22Rv1 (cell line): ENCODE results near the gene SGSH.

ENCODE experiments used
- H3K27ac ChIP-seq: fragments of 450-650 bp; 2 replicates; pipeline ENCODE4 v1.5.1; 2017
- ZFX ChIP-seq: fragments of 450-650 bp; IDR thresholded peaks from 2 replicates; pipeline ENCODE4 v1.6.1; 2017; ENCODE audit warnings: antibody characterized with exemption, borderline replicate concordance
- TF ChIP-seq, protein P1 (sequence below): fragments of 450-650 bp; IDR thresholded peaks from 2 replicates; pipeline ENCODE4 v1.5.1; 2017; ENCODE audit warnings: mild to moderate bottlenecking

Gene SGSH

DNA sequence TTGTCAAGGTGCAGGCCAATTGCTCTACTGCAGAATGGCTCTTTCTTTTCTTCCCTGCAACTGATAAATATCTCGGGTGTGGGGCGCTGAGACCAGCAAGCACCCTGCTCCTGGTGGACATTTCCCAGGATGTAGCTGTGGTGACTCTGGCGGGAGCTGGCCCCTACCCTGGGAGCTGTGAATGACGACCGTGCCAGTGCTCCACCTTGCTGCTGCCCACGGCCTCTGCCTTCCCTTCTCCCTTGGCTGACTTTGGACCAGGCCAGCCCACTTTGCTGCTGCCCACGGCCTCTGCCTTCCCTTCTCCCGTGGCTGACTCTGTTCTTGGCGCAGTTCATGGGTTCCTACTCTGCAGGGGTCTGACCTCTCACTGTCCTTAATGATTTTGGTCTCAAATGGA is 34.2 kb downstream of the SGSH start:
- H3K27ac ChIP-seq: no peak overlapping the region
- no peak for TF ChIP-seq ZFX
- TF ChIP-seq, protein P1, sequence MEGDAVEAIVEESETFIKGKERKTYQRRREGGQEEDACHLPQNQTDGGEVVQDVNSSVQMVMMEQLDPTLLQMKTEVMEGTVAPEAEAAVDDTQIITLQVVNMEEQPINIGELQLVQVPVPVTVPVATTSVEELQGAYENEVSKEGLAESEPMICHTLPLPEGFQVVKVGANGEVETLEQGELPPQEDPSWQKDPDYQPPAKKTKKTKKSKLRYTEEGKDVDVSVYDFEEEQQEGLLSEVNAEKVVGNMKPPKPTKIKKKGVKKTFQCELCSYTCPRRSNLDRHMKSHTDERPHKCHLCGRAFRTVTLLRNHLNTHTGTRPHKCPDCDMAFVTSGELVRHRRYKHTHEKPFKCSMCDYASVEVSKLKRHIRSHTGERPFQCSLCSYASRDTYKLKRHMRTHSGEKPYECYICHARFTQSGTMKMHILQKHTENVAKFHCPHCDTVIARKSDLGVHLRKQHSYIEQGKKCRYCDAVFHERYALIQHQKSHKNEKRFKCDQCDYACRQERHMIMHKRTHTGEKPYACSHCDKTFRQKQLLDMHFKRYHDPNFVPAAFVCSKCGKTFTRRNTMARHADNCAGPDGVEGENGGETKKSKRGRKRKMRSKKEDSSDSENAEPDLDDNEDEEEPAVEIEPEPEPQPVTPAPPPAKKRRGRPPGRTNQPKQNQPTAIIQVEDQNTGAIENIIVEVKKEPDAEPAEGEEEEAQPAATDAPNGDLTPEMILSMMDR: no peak

DNA sequence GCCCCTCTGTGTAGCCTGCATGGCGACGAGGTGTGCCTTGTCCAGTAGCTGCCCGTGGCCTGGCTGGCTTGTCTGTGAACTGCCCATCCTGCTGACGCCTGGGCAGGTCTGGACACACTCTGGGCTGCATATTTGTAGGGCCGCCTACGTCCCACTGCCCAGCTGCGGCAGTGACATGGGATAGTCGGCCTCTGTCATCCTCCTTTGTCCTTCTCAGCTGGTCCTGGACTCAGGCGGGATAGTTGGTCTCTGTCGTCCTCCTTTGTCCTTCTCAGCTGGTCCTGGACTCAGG is 35.8 kb downstream of the SGSH start:
- no peak for TF ChIP-seq ZFX
- TF ChIP-seq, protein P1: no peak
- no peak overlapping the region for H3K27ac ChIP-seq

DNA sequence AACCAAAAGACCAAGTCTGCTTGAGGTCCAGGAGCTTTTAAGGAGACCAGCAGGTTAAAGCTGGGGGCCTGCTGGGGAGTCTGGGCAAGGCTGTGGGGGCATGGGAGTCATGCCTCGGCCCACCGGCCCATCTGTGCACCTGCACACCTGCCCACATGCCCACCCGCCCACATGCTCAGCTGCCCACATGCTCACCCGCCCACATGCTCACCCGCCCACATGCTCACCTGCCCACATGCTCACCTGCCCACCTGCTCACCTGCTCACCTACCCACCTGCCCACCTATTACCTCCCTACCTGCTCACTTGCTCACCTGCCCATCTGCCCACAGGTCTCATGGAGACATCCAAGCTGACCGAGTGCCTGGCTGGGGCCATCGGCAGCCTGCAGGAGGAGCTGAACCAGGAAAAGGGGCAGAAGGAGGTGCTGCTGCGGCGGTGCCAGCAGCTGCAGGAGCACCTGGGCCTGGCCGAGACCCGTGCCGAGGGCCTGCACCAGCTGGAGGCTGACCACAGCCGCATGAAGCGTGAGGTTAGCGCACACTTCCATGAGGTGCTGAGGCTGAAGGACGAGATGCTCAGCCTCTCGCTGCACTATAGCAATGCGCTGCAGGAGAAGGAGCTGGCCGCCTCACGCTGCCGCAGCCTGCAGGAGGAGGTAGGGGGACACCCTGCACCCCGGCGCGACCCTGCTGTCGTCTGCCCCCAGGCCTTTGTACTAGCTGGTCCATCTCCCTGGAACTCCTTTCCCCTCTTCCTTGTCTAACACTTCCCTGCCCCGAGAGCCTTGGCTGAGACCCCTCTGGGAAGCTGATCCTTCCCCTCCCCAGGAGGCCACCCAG is 36.3 kb downstream of the SGSH start:
- no peak for TF ChIP-seq ZFX
- TF ChIP-seq, protein P1: no peak
- H3K27ac ChIP-seq: no peak overlapping the region

DNA sequence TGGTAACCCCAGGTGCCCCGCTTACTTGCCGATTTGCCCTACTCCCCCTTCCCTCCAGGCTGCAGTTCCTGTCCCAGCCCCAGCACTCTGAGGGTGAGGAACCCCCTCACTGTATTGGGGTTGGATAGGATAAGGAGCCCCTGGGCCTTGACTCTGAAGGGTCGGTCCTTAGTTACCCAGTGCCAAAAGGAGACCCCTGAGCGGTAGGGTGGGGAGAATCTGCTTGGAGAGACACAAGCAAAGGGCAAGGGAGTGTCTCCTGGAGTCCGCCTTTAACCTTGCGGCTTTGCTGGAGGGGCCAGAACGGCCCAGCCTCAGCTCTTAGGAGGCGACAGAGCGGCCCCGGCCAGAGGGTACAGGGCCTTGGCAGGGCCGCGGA is 37.3 kb downstream of the SGSH start:
- no peak overlapping the region for H3K27ac ChIP-seq

DNA sequence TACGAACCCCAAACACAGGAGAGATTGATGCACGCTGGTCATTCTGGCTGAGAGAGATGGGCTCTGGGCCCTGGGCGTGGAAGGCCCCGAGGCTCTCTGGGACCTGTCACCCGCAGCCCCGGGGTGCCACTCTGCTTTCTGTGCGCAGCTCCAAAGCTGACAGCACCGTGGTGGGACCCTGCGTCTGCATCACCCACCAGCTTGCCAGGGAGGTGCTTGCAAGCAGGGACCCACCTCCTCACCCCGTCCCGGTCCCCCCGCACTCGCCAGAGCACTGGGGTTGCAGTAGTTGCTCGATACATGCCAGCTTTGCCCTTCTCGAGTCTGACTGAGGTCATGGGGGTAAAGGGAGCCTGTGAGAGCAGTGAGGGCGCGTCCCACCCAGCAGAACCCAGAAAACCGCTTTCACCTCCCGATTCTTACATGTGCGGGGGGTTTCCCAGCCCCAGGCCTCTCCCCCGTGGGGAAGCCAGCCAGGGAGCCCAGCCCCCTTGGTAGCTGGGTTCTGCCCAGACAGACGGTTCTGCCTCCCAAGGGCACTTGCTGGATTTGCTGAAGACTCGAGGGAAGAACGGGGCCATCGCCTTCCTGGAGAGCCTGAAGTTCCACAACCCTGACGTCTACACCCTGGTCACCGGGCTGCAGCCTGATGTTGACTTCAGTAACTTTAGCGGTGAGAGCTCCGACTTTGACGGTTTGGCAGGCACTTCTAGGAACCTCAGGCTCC is 37.9 kb downstream of the SGSH start:
- TF ChIP-seq ZFX: no peak
- TF ChIP-seq, protein P1: no peak
- H3K27ac ChIP-seq: no peak overlapping the region

More for the DNA sequence above, 37.3 kb downstream of the SGSH start:
- TF ChIP-seq, protein P1: no peak
- TF ChIP-seq ZFX: no peak

DNA sequence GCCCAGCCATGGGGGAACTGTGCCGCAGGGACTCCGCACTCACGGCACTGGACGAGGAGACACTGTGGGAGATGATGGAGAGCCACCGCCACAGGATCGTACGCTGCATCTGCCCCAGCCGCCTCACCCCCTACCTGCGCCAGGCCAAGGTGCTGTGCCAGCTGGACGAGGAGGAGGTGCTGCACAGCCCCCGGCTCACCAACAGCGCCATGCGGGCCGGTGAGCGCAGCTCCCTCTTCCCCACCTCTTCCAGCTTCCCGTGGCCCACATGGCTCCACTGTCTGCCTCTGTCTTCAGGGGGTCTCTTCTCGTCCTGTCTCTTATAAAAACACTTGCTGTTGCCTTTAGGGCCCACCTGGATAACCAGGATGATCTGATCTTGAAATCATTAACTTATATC is 38.7 kb downstream of the SGSH start:
- no peak overlapping the region for H3K27ac ChIP-seq
- no peak for TF ChIP-seq ZFX
- TF ChIP-seq, protein P1: no peak

DNA sequence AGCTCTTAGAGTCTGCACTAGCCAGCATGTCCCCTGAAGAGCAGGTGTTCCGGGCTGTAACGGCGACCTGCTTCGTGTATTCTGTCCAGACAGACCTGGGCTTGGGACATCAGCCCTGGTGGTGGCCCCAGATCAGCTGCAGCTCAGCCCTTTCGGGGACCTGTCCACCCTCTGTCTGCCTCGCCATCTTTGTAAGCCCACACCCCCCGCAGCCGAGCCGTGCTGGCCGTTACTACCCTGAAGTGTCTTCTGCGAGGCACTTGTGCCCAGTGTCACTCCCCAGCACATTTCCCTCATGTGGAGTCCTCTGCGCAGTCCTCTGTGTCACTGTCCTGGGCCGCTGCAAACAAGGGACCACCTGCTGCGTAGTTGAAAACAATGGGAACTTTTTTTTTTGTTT is 39.9 kb downstream of the SGSH start:
- H3K27ac ChIP-seq: no peak overlapping the region
- TF ChIP-seq, protein P1: no peak
- TF ChIP-seq ZFX: no peak
